BE2C (cell line): ENCODE data around the gene TMEM121B.

Experiments
- DNase-seq: peaks from one replicate; pipeline ENCODE4 v3.0.0-alpha.2; 2020
- H3K27me3 ChIP-seq: fragments of 250-450 bp; sonication (Bioruptor Pico); 2 replicates; pipeline ENCODE4 v1.5.1; 2020; ENCODE audit warnings: mild to moderate bottlenecking
- H3K36me3 ChIP-seq: fragments of 250-450 bp; sonication (Bioruptor Pico); 2 replicates; pipeline ENCODE4 v1.5.1; 2020; ENCODE audit warnings: mild to moderate bottlenecking
- H3K4me1 ChIP-seq: fragments of 250-450 bp; sonication (Bioruptor Pico); 2 replicates; pipeline ENCODE4 v1.5.1; 2020
- H3K4me3 ChIP-seq: 2 replicates; pipeline ENCODE4 v1.5.1; 2011; ENCODE audit warnings: low read depth, low read length
- H3K9me3 ChIP-seq: fragments of 250-450 bp; sonication (Bioruptor Pico); 2 replicates; pipeline ENCODE4 v1.5.1; 2020
- CTCF ChIP-seq: IDR thresholded peaks from 2 replicates; pipeline ENCODE4 v1.5.1; 2012; ENCODE audit warnings: mild to moderate bottlenecking, low read depth, low read length

The TMEM121B gene

GRCh38 chr22:17086788-17087497 lies 34.2 kb downstream of the TMEM121B start:
- H3K4me1 ChIP-seq: no peaks in the 10 kb centered on the region; the same call in 1 of the 2 replicates
- no peak overlapping the region for H3K4me3 ChIP-seq
- no peak for TF ChIP-seq CTCF
- no peak for DNase-seq
- H3K9me3 ChIP-seq: no peaks in the 10 kb centered on the region
- no peaks in the 10 kb centered on the region for H3K36me3 ChIP-seq
- peaks cover 9% of the 10 kb centered on the region for H3K27me3 ChIP-seq

GRCh38 chr22:17086296-17086695 lies 34.9 kb downstream of the TMEM121B start:
- Histone ChIP-seq H3K4me3 (no peak overlapping the region), H3K27me3 (peaks cover 9% of the 10 kb centered on the region), H3K4me1 (no peaks in the 10 kb centered on the region; the same call in 1 of the 2 replicates), H3K36me3 (no peaks in the 10 kb centered on the region), H3K9me3 (no peaks in the 10 kb centered on the region)
- no peak for TF ChIP-seq CTCF
- DNase-seq: no peak

GRCh38 chr22:17085277-17086181 lies 35.6 kb downstream of the TMEM121B start:
- DNase-seq: no peak
- H3K36me3 ChIP-seq: no peaks in the 10 kb centered on the region
- no peaks in the 10 kb centered on the region for H3K4me1 ChIP-seq
- peaks cover 9% of the 10 kb centered on the region for H3K27me3 ChIP-seq
- H3K4me3 ChIP-seq: peak overlapping the region; percentile 56
- TF ChIP-seq CTCF: no peak
- no peaks in the 10 kb centered on the region for H3K9me3 ChIP-seq

GRCh38 chr22:17084554-17085276 lies 36.4 kb downstream of the TMEM121B start, which contains the start of gene IL17RA:
Gene IL17RA (plus strand): TSS chr22:17085000. CDS start chr22:17085092, 92 bp downstream.
- H3K4me1 ChIP-seq: no peaks in the 10 kb centered on the region
- no peaks in the 10 kb centered on the region for H3K36me3 ChIP-seq
- H3K9me3 ChIP-seq: no peaks in the 10 kb centered on the region
- peaks cover 9% of the 10 kb centered on the region for H3K27me3 ChIP-seq
- peak within 1 kb of the TSS; percentile 56 for H3K4me3 ChIP-seq
- no peak for TF ChIP-seq CTCF
- peak; percentile 87 for DNase-seq

- peaks cover 9% of the 10 kb centered on the region for H3K27me3 ChIP-seq
- H3K36me3 ChIP-seq: no peaks in the 10 kb centered on the region
- H3K9me3 ChIP-seq: no peaks in the 10 kb centered on the region
- H3K4me1 ChIP-seq: no peaks in the 10 kb centered on the region
- no peak for DNase-seq
- peak overlapping the region; percentile 56 for H3K4me3 ChIP-seq
- no peak for TF ChIP-seq CTCF
These were observed 37.2 kb downstream of the TMEM121B start for GRCh38 chr22:17083811-17084441.
